K562 (cell line): ENCODE data around the gene NR2F6. TPM values are rescaled to one million over a fixed set of nuclear protein-coding genes. Genes with fewer than 3 reads are reported as not detected.

Experiments used
- ARID4B ChIP-seq: sonication (generic); formaldehyde crosslinking; IDR thresholded peaks from 2 replicates; pipeline ENCODE4 v1.8.0; 2022; ENCODE audit warnings: mild to moderate bottlenecking, missing genetic modification reagents
- CREB3L1 ChIP-seq: fragments of 450-650 bp; IDR thresholded peaks from 2 replicates; pipeline ENCODE4 v1.6.1; 2014; ENCODE audit warnings: low read depth, mild to moderate bottlenecking, moderate library complexity, borderline replicate concordance
- JUNB ChIP-seq: fragments of 450-650 bp; formaldehyde crosslinking; conservative IDR thresholded peaks from 2 replicates; pipeline ENCODE4 v1.4.0; 2020; ENCODE audit warnings: mild to moderate bottlenecking
- PPARD ChIP-seq: fragments of 250-450 bp; sonication (Bioruptor Pico); IDR thresholded peaks from 2 replicates; pipeline ENCODE4 v1.8.0; 2022; ENCODE audit warnings: inconsistent platforms, mild to moderate bottlenecking, moderate library complexity
- UBTF ChIP-seq, 2 experiments: IDR thresholded peaks; 2 replicates each; pipeline ENCODE4 v1.6.1; 2012; ENCODE audit warnings: improper control_type of control experiment in 2 of 2, low read depth in 2 of 2, low read length in 2 of 2, borderline replicate concordance in 1 of 2
- ZNF354B ChIP-seq: fragments of 250-450 bp; sonication (Bioruptor Pico); IDR thresholded peaks from 2 replicates; pipeline ENCODE4 v1.4.0; 2020
- polyA plus RNA-seq, 8 experiments: library from polyadenylated mRNA; depleted of rRNA in 4 of 8; stranded (reverse) in 5 of 8; unstranded in 3 of 8; fragments of >200 nt; fragmentation: Nextera tagmentation in 2 of 8; fragmentation: Illumina TruSeq in 1 of 8; extraction: Ambion mirVana in 2 of 8; extraction: Trizol in 1 of 8; gene quantifications; 2 replicates each; pipeline versions ENCODE4 v1.2.1 to v1.2.3, GENCODE V29; 2011 to 2014; ENCODE audit warnings: inconsistent platforms in 1 of 8, missing spikeins in 1 of 8
- total RNA-seq, 7 experiments: library from RNA; depleted of rRNA in 6 of 7; stranded (reverse); fragments of >200 nt in 6 of 7; fragmentation: Illumina TruSeq in 2 of 7; extraction: Trizol in 2 of 7; gene quantifications; 2 replicates each; pipeline versions ENCODE4 v1.2.1 to v1.2.3, GENCODE V29; 2011 to 2021; ENCODE audit warnings: low replicate concordance in 1 of 7

The NR2F6 gene
- total and polyA plus RNA-seq, 9 of the 15 experiments (the other 6 are each of a cell fraction or from before 2014, with no cell fraction given), result 0.76 to 97.5 (median 18.8) TPM

- TF ChIP-seq UBTF (IDR thresholded peaks at IDR 0.05; ENCODE audit: borderline replicate concordance in 1 of 2, low read depth in 2 of 2, low read length in 2 of 2) (no peak), ZNF354B (no peak), PPARD (CRISPR knock-in tag) (no peak), ARID4B (CRISPR knock-in tag) (no peak), JUNB (CRISPR knock-in tag) (no peak), CREB3L1 (no peak)
Measured at GRCh38 chr19:17263712-17264640, 18.3 kb upstream of the NR2F6 start (continued).
